Right kidney (tissue), 1 donor: ENCODE measurements around the gene GLYAT.
A peak's percentile ranks its signal among the peaks of the same experiment; 100 is the strongest.
"Not testable (repeated sequence)": the region's sequence is repeated elsewhere in the genome, so short reads cannot be mapped to it uniquely, and the experiment has no call there.

Experiments
- DNase-seq: peaks from one replicate; pipeline ENCODE4 v3.0.0-alpha.2; 2016

Gene GLYAT

GRCh38 chr11:58685973-58686722 lies 45.6 kb downstream of the GLYAT start:
- no peak for DNase-seq

DNA sequence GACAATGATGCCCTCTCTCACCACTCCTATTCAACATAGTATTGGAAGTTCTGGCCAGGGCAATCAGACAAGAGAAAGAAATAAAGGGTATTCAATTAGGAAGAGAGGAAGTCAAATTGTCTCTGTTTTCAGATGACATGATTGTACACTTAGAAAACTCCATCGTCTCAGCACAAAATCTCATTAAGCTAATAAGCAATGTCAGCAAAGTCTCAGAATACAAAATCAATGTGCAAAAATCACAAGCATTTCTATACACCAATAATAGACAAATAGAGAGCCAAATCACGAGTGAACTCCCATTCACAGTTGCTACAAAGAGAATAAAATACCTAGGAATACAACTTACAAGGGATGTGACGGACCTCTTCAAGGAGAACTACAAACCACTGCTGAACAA lies 49.1 kb downstream of the GLYAT start:
- DNase-seq: not testable (repeated sequence)

DNA sequence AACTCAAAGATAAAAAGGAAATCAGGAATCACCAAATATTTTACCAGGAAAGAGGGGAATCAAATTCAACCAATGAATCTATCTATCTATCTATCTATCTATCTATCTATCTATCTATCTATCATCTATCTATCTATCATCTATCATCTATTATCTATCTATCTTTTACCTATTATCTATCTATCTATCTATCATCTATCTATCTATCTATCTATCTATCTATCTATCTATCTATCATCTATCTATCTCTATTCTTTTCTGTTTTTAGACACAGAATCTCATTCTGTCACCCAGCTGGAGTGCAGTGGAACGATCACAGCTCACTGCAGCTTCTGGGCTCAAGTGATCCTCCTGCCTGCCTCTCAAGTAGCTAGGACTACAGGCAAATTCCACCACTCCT lies 54.2 kb downstream of the GLYAT start:
- DNase-seq: not testable (repeated sequence)

- DNase-seq: no peak
Measured at GRCh38 chr11:58676563-58677135, 55.1 kb downstream of the GLYAT start.

DNA sequence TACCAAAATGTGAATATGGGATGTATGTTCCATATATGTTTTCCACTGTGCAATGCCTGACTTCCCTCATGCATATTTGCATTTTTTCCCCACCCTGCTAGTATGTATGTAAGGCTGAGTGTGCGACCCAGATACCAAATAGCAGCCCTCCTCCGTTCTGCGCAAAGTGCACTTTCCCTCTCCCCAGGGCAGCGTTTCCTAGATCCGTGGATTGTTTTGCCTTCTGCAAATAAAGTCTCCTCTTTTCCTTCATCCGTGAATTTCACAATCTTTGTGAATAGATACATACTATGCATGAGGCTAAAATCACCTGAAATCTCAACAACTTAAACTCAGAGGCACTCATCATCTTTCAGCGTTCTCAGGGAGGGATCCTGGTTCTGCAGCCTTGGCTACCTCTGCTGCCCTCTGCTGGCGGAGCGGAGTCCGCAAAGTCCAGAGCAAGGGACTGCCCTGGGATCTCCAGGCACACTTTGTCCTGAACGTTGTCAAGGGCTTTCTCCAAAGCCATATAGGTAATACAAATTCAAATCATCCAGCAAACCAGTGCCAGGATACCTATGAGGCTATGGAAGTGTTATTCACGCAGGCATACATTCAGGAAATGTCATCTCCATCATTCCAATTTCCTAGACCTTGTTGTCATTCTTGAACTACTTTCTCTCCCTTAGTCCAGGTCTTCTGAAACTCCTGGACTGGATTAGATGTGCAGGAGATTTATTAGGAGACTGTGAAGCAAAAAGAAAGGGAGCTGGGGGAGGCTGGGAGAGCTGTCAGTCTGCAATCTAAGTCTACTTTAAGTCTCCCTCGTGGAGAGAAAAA lies 56.2 kb downstream of the GLYAT start:
- DNase-seq: peak; percentile 23

DNA sequence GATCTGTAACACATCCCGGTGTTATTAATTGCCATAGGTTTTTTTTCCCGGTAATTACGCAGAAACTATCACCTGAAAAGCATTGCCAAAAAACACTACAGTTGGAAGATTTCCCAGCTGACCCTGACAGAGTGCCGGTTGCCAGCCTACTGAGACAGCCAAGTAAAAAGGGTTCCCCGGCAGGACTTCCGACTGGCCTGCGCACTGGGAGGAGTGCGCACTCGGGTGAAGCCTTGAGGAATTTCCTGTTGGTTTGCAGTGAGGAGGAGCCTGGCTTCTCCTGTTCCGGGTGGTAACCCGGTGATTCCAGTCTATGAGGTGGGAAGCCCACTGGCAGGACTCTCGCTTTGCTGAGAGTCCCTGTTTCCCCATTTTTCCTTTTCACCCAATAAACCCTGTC lies 57.1 kb downstream of the GLYAT start:
- no peak for DNase-seq

- no peak for DNase-seq
Measured at GRCh38 chr11:58671983-58672633, 59.6 kb downstream of the GLYAT start.

DNA sequence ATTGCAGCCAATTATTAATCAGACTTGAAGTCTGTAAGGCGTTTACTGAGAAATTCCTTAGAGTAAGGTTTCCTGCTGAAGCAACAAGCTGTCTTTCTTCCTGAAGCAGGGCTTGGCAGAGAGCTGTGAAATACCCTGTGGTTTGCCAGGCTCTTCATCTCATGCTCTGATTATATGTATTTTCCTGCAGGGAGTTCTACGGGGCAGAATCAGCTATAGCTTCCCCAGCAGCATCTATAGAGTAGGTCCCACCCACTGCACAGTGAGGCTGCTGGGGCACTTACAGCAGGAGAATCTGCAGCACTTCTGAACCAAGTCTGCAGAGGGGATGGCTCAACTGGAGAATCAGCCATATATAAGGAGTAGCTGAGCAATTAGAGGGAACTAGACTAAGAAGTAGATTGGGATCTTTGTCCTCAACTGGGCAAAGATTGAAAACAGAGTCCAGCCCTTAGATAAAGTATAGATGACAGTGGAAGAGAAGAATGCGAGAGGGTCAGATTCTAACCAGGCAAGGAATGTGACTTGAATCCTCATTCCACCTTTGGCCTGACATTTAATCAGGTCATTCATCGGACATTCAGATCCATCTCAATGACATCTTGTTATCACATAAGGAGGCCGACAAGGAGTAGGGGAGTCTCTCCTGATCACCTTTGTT lies 71.7 kb downstream of the GLYAT start:
- no peak for DNase-seq

- DNase-seq: no peak
Measured at GRCh38 chr11:58659404-58659803, 72.3 kb downstream of the GLYAT start.
